Measurements from ENCODE around the gene GCFC2.

DNA sequence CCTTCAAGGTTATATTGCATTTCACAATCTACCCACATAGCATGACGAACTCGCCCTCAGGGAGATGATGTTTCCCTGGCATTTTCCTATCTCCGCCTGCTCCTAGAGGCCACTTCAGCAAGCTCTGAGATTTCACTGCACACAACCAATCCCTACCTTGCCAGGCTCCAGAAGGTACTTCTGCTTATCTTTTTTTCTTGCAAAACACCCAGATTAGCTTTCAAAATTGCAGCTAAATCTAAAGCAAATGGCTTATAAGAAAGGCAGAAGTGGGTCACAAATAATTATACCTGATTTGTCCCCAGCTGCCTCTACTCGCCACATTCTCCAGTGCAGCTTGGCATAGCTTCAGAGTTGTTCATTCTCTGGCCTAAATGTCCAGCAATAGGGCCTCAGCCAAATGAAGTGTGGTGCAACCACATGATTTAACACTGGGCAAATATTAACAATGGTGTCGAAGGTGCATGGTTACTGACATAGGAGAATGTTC, 96.5 kb downstream of the GCFC2 start:
- TF ChIP-seq, protein P1, sequence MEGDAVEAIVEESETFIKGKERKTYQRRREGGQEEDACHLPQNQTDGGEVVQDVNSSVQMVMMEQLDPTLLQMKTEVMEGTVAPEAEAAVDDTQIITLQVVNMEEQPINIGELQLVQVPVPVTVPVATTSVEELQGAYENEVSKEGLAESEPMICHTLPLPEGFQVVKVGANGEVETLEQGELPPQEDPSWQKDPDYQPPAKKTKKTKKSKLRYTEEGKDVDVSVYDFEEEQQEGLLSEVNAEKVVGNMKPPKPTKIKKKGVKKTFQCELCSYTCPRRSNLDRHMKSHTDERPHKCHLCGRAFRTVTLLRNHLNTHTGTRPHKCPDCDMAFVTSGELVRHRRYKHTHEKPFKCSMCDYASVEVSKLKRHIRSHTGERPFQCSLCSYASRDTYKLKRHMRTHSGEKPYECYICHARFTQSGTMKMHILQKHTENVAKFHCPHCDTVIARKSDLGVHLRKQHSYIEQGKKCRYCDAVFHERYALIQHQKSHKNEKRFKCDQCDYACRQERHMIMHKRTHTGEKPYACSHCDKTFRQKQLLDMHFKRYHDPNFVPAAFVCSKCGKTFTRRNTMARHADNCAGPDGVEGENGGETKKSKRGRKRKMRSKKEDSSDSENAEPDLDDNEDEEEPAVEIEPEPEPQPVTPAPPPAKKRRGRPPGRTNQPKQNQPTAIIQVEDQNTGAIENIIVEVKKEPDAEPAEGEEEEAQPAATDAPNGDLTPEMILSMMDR (IDR thresholded peaks at IDR 0.05), result no peak
- no peak for TF ChIP-seq POLR2A (IDR thresholded peaks at IDR 0.05)

All from uterus (tissue), 2 donors.